ENCODE results near the gene ALLC. TPM values are rescaled to one million over a fixed set of nuclear protein-coding genes. Genes with fewer than 3 reads are reported as not detected.

The ALLC gene
- total and polyA plus RNA-seq, 2 experiments from 2014 or later: not detected

GRCh38 chr2:3680548-3681345 lies 22.7 kb downstream of the ALLC start:
- 61 to 66% methylated on average over 18 of the region's 18 CpGs for WGBS, 2 experiments (ENCODE audit: low coverage in 1 of 2, low lambda C conversion rate in 2 of 2, missing lambda C conversion rate in 2 of 2)
- no peaks in the 10 kb centered on the region for H3K9me2 ChIP-seq (ENCODE audit: insufficient read depth)
- H2AFZ ChIP-seq: no peak overlapping the region
- in situ Hi-C loops (cut with MboI): no loop called here
- H4K20me1 ChIP-seq (ENCODE audit: insufficient read depth): no peaks in the 10 kb centered on the region
- H3K4me3 ChIP-seq: no peak overlapping the region
- H3K4me2 ChIP-seq (ENCODE audit: unreplicated experiment): no peak overlapping the region
- DNase-seq: no peak
- H3K27ac ChIP-seq: no peak overlapping the region
- H3F3A ChIP-seq (ENCODE audit: insufficient read depth): no peaks in the 10 kb centered on the region
- no peaks in the 10 kb centered on the region for H3K27me3 ChIP-seq (replicated peaks; ENCODE audit: insufficient read depth)
- H3K79me2 ChIP-seq (ENCODE audit: insufficient read depth): no peaks in the 10 kb centered on the region
- no peaks in the 10 kb centered on the region for H3K4me1 ChIP-seq (ENCODE audit: insufficient read depth)
- H3K9me3 ChIP-seq (ENCODE audit: low read depth): no peaks in the 10 kb centered on the region
- no peak overlapping the region for H3K9ac ChIP-seq
- no peak for TF ChIP-seq EZH2 (IDR thresholded peaks at IDR 0.05; ENCODE audit: insufficient read depth, poor library complexity, severe bottlenecking)
- no peak for TF ChIP-seq EZH2phosphoT487 (IDR thresholded peaks at IDR 0.05; ENCODE audit: insufficient read depth, low read depth)
- no peaks in the 10 kb centered on the region for H3K36me3 ChIP-seq (ENCODE audit: low read depth)

GRCh38 chr2:3681625-3682024 lies 23.6 kb downstream of the ALLC start:
- no peak for TF ChIP-seq EZH2phosphoT487 (IDR thresholded peaks at IDR 0.05; ENCODE audit: insufficient read depth, low read depth)
- 46 to 55% methylated on average over 5 of the region's 5 CpGs for WGBS, 2 experiments (ENCODE audit: low coverage in 1 of 2, low lambda C conversion rate in 2 of 2, missing lambda C conversion rate in 2 of 2)
- Histone ChIP-seq H3K9me3 (ENCODE audit: low read depth) (no peaks in the 10 kb centered on the region), H3K27ac (no peak overlapping the region), H3K27me3 (replicated peaks; ENCODE audit: insufficient read depth) (no peaks in the 10 kb centered on the region), H3K9ac (no peak overlapping the region), H2AFZ (no peak overlapping the region), H3K9me2 (ENCODE audit: insufficient read depth) (no peaks in the 10 kb centered on the region), H3K4me2 (ENCODE audit: unreplicated experiment) (no peak overlapping the region), H3K36me3 (ENCODE audit: low read depth) (no peaks in the 10 kb centered on the region), H3K4me3 (no peak overlapping the region), H3K79me2 (ENCODE audit: insufficient read depth) (no peaks in the 10 kb centered on the region), H4K20me1 (ENCODE audit: insufficient read depth) (no peaks in the 10 kb centered on the region), H3K4me1 (ENCODE audit: insufficient read depth) (no peaks in the 10 kb centered on the region), H3F3A (ENCODE audit: insufficient read depth) (no peaks in the 10 kb centered on the region)
- in situ Hi-C loops (cut with MboI): no loop called here
- DNase-seq: no peak

GRCh38 chr2:3682811-3683210 lies 24.8 kb downstream of the ALLC start:
- no peaks in the 10 kb centered on the region for H3K4me1 ChIP-seq (ENCODE audit: insufficient read depth)
- DNase-seq: no peak

GRCh38 chr2:3683748-3684454 lies 25.9 kb downstream of the ALLC start:
- no peaks in the 10 kb centered on the region for H4K20me1 ChIP-seq (ENCODE audit: insufficient read depth)
- H3F3A ChIP-seq (ENCODE audit: insufficient read depth): no peaks in the 10 kb centered on the region
- no peaks in the 10 kb centered on the region for H3K79me2 ChIP-seq (ENCODE audit: insufficient read depth)
- in situ Hi-C loops (cut with MboI): no loop called here
- no peak overlapping the region for H3K9ac ChIP-seq
- no peaks in the 10 kb centered on the region for H3K27me3 ChIP-seq (replicated peaks; ENCODE audit: insufficient read depth)
- no peaks in the 10 kb centered on the region for H3K9me3 ChIP-seq (ENCODE audit: low read depth)
- no peak overlapping the region for H3K27ac ChIP-seq
- H3K4me3 ChIP-seq: no peak overlapping the region
- H3K4me1 ChIP-seq (ENCODE audit: insufficient read depth): no peaks in the 10 kb centered on the region
- no peak overlapping the region for H2AFZ ChIP-seq
- no peaks in the 10 kb centered on the region for H3K36me3 ChIP-seq (ENCODE audit: low read depth)
- peak; percentile 8 for DNase-seq
- 7 to 23% methylated on average over 3 of the region's 3 CpGs for WGBS, 2 experiments (ENCODE audit: low coverage in 1 of 2, low lambda C conversion rate in 2 of 2, missing lambda C conversion rate in 2 of 2)
- H3K4me2 ChIP-seq (ENCODE audit: unreplicated experiment): no peak overlapping the region
- TF ChIP-seq EZH2phosphoT487 (IDR thresholded peaks at IDR 0.05; ENCODE audit: insufficient read depth, low read depth): no peak
- TF ChIP-seq EZH2 (IDR thresholded peaks at IDR 0.05; ENCODE audit: insufficient read depth, poor library complexity, severe bottlenecking): no peak
- H3K9me2 ChIP-seq (ENCODE audit: insufficient read depth): no peaks in the 10 kb centered on the region

More at GRCh38 chr2:3682811-3683210, 24.8 kb downstream of the ALLC start:
- Histone ChIP-seq H3F3A (ENCODE audit: insufficient read depth) (no peaks in the 10 kb centered on the region), H3K36me3 (ENCODE audit: low read depth) (no peaks in the 10 kb centered on the region), H3K9ac (no peak overlapping the region), H3K27ac (no peak overlapping the region), H2AFZ (no peak overlapping the region), H3K9me3 (ENCODE audit: low read depth) (no peaks in the 10 kb centered on the region), H3K79me2 (ENCODE audit: insufficient read depth) (no peaks in the 10 kb centered on the region), H3K9me2 (ENCODE audit: insufficient read depth) (no peaks in the 10 kb centered on the region), H3K27me3 (replicated peaks; ENCODE audit: insufficient read depth) (no peaks in the 10 kb centered on the region), H4K20me1 (ENCODE audit: insufficient read depth) (no peaks in the 10 kb centered on the region), H3K4me3 (no peak overlapping the region), H3K4me2 (ENCODE audit: unreplicated experiment) (no peak overlapping the region)
- 61 to 62% methylated on average over 6 of the region's 6 CpGs for WGBS, 2 experiments (ENCODE audit: low coverage in 1 of 2, low lambda C conversion rate in 2 of 2, missing lambda C conversion rate in 2 of 2)
- TF ChIP-seq EZH2 (IDR thresholded peaks at IDR 0.05; ENCODE audit: insufficient read depth, poor library complexity, severe bottlenecking) (no peak), EZH2phosphoT487 (IDR thresholded peaks at IDR 0.05; ENCODE audit: insufficient read depth, low read depth) (no peak)
- in situ Hi-C loops (cut with MboI): no loop called here
